B cell (primary cell): Measurements from ENCODE around the gene ZBP1. TPM values are rescaled to one million over a fixed set of nuclear protein-coding genes. Genes with fewer than 3 reads are reported as not detected.
A peak's percentile ranks its signal among the peaks of the same experiment; 100 is the strongest.

Source experiments
- ATAC-seq: fragments of 200-7000 bp; cut with Tn5 transposase; one replicate; pipeline ENCODE4 v1.10.0; 2021; ENCODE audit warnings: low read depth, mild to moderate bottlenecking, moderate number of reproducible peaks, moderate library complexity
- CTCF ChIA-PET: fragments of 350-600 bp; sonication (Branson Sonifier 250); formaldehyde crosslinking; loops from one replicate; lab custom pipeline; 2021; ENCODE audit warnings: antibody characterized with exemption, inconsistent platforms; lab: Charles Lee
- POLR2A ChIA-PET: fragments of 350-600 bp; sonication (Branson Sonifier 250); formaldehyde crosslinking; loops from one replicate; lab custom pipeline; 2021; ENCODE audit warnings: antibody characterized with exemption; lab: Charles Lee
- DNase-seq: peaks from one replicate; pipeline ENCODE4 v3.0.0; 2013
- H2AFZ ChIP-seq: 2 replicates; pipeline ENCODE4 v1.6.1; 2012; ENCODE audit warnings: mild to moderate bottlenecking, low read depth, low read length; ENCODE audit not compliant: insufficient read depth, poor library complexity, severe bottlenecking
- H3K27ac ChIP-seq, 2 donors: 1 replicate in 1 of 2; 2 replicates in 1 of 2; pipeline ENCODE4 v1.5.1; 2012 to 2013; ENCODE audit warnings: low read length in 2 of 2, mild to moderate bottlenecking in 2 of 2, moderate library complexity in 1 of 2
- H3K27me3 ChIP-seq, 4 experiments: fragments of 200-600 bp in 1 of 4; sonication (generic) in 1 of 4; replicated peaks in 1 of 4; 1 replicate in 2 of 4; 2 replicates in 2 of 4; pipeline versions ENCODE4 v1.6.1 to v1.7.0; 2013 to 2016; ENCODE audit warnings: low read length in 3 of 4, mild to moderate bottlenecking in 2 of 4, mixed read lengths in 1 of 4, moderate library complexity in 1 of 4; ENCODE audit not compliant: insufficient read depth in 4 of 4, control insufficient read depth in 3 of 4; ENCODE audit errors: control extremely low read depth in 1 of 4
- H3K36me3 ChIP-seq, 2 experiments: replicated peaks in 1 of 2; 1 replicate in 1 of 2; 2 replicates in 1 of 2; pipeline versions ENCODE4 v1.6.1 to v1.7.1; 2013; ENCODE audit warnings: low read length in 1 of 2; ENCODE audit not compliant: insufficient read depth in 2 of 2, control insufficient read depth in 1 of 2; ENCODE audit errors: control extremely low read depth in 1 of 2, extremely low read depth in 1 of 2
- H3K4me1 ChIP-seq, 2 donors: fragments of 200-600 bp in 1 of 2; sonication (generic) in 1 of 2; 1 replicate in 1 of 2; 2 replicates in 1 of 2; pipeline versions ENCODE4 v1.5.1 to v1.6.1; 2013 to 2017; ENCODE audit warnings: low read length in 2 of 2; ENCODE audit not compliant: control insufficient read depth in 2 of 2, insufficient read depth in 2 of 2
- H3K4me2 ChIP-seq: replicated peaks from 2 replicates; pipeline ENCODE3; 2012; ENCODE audit warnings: mild to moderate bottlenecking, low read depth, low read length; ENCODE audit not compliant: poor library complexity, severe bottlenecking
- H3K4me3 ChIP-seq, 5 experiments: fragments of 200-600 bp in 1 of 5; sonication (generic) in 1 of 5; 1 replicate in 3 of 5; 2 replicates in 2 of 5; pipeline versions ENCODE4 v1.5.1 to v1.7.0; 2011 to 2016; ENCODE audit warnings: low read length in 4 of 5, mild to moderate bottlenecking in 4 of 5, low read depth in 2 of 5, control low read depth in 1 of 5, moderate library complexity in 1 of 5; ENCODE audit not compliant: insufficient read depth in 1 of 5; ENCODE audit errors: control extremely low read depth in 1 of 5, extremely low read depth in 1 of 5
- H3K79me2 ChIP-seq: fragments of 200-600 bp; sonication (generic); one replicate; pipeline ENCODE4 v1.6.0; 2016; ENCODE audit warnings: low read length; ENCODE audit not compliant: control insufficient read depth, insufficient read depth
- H3K9ac ChIP-seq: fragments of 200-600 bp; sonication (generic); 2 replicates; pipeline ENCODE4 v1.6.1; 2017; ENCODE audit warnings: mild to moderate bottlenecking, low read length, moderate library complexity
- H3K9me3 ChIP-seq, 3 donors: one replicate each; pipeline versions ENCODE4 v1.6.1 to v1.7.1; 2013; ENCODE audit warnings: low read length in 2 of 3; ENCODE audit not compliant: control insufficient read depth in 2 of 3, insufficient read depth in 1 of 3; ENCODE audit errors: control extremely low read depth in 1 of 3
- H4K20me1 ChIP-seq: 2 replicates; pipeline ENCODE4 v1.6.0; 2012; ENCODE audit warnings: mild to moderate bottlenecking, low read length; ENCODE audit not compliant: insufficient read depth, control insufficient read depth, poor library complexity, severe bottlenecking
- H3K27ac Mint-ChIP-seq: one replicate; pipeline ENCODE4 v1.8.0; 2021; ENCODE audit warnings: mixed read lengths
- H3K27me3 Mint-ChIP-seq: one replicate; pipeline ENCODE4 v1.8.0; 2021; ENCODE audit warnings: mixed read lengths
- H3K4me1 Mint-ChIP-seq: one replicate; pipeline ENCODE4 v1.8.0; 2021; ENCODE audit warnings: mixed read lengths
- H3K4me3 Mint-ChIP-seq: one replicate; pipeline ENCODE4 v1.8.0; 2021; ENCODE audit warnings: mixed read lengths
- H3K9me3 Mint-ChIP-seq: one replicate; pipeline ENCODE4 v1.8.0; 2022; ENCODE audit warnings: mixed read lengths; ENCODE audit not compliant: insufficient read depth
- EZH2 ChIP-seq: IDR thresholded peaks from 2 replicates; pipeline ENCODE4 v1.6.1; 2012; ENCODE audit warnings: borderline replicate concordance, low read depth, mild to moderate bottlenecking, moderate library complexity, low read length; ENCODE audit not compliant: insufficient read depth, poor library complexity, severe bottlenecking
- WGBS: methylation state at CpG from one replicate; pipeline ENCODE4 v1.1.5; 2013; ENCODE audit warnings: missing lambda C conversion rate; ENCODE audit not compliant: insufficient coverage; 5-methylcytosine and 5-hydroxymethylcytosine counted together
- intact Hi-C: fragments of 100-400 bp; cut with micrococcal nuclease; formaldehyde crosslinking; loops from one replicate; pipeline ENCODE4 v1.10.0; 2022
- polyA minus RNA-seq: library from RNA; depleted of rRNA, polyadenylated mRNA; stranded (reverse); fragments of >200 nt; gene quantifications from 2 replicates; pipeline ENCODE4 v1.2.3, GENCODE V29; 2012
- polyA plus RNA-seq: library from polyadenylated mRNA; depleted of rRNA; stranded (reverse); fragments of >200 nt; gene quantifications from 2 replicates; pipeline ENCODE4 v1.2.3, GENCODE V29; 2012
- total RNA-seq, 2 donors: library from RNA; stranded (reverse); fragments of 120-200 nt in 1 of 2; gene quantifications; 1 replicate in 1 of 2; 2 replicates in 1 of 2; pipeline versions ENCODE4 v1.2.3 to v1.2.4, GENCODE V29; 2013 to 2022
- TF ChIP-seq, protein P1 (sequence below): fragments of 200-600 bp; IDR thresholded peaks from one replicate; pipeline ENCODE4 v1.8.0; 2022; ENCODE audit warnings: antibody characterized with exemption, mild to moderate bottlenecking

ZBP1 gene, protein sequence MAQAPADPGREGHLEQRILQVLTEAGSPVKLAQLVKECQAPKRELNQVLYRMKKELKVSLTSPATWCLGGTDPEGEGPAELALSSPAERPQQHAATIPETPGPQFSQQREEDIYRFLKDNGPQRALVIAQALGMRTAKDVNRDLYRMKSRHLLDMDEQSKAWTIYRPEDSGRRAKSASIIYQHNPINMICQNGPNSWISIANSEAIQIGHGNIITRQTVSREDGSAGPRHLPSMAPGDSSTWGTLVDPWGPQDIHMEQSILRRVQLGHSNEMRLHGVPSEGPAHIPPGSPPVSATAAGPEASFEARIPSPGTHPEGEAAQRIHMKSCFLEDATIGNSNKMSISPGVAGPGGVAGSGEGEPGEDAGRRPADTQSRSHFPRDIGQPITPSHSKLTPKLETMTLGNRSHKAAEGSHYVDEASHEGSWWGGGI
- 29.9 and 36.9 TPM in 2 replicates for total RNA-seq
- 47.6 TPM for total RNA-seq (2013)
- 69.2 and 96.2 TPM in 2 replicates for polyA plus RNA-seq
- polyA minus RNA-seq: 29.8 and 55.9 TPM in 2 replicates

GRCh38 chr20:57620274-57620990 lies at the start of gene ZBP1:
Gene ZBP1, minus strand, starts transcription at chr20:57620426. Its CDS starts 131 bp downstream, at chr20:57620295.
- Histone ChIP-seq H3K27me3 (no peaks in the 10 kb centered on the region), H3K4me3 (peak within 1 kb of the TSS; percentile 48 to 92 (median 68)), H3K4me2 (peak within 1 kb of the TSS; percentile 96), H4K20me1 (peaks cover 20% of the 10 kb centered on the region), H3K79me2 (peaks cover 41% of the 10 kb centered on the region), H3K4me1 (peaks cover 53 to 59% of the 10 kb centered on the region in 2 donors), H2AFZ (peak within 1 kb of the TSS; percentile 35), H3K27ac (peak within 1 kb of the TSS; percentile 92 to 96), H3K36me3 (peaks cover 0 to 20% of the 10 kb centered on the region in 2 experiments), H3K9me3 (peaks cover 0 to 9% (median 8%) of the 10 kb centered on the region in 3 donors), H3K9ac (peak within 1 kb of the TSS; percentile 76)
- H3K9me3 Mint-ChIP-seq: peaks cover 6% of the 10 kb centered on the region
- H3K27ac Mint-ChIP-seq: peak within 1 kb of the TSS; percentile 100
- no peaks in the 10 kb centered on the region for H3K27me3 Mint-ChIP-seq
- peak; percentile 90 for DNase-seq
- peak; percentile 44 for ATAC-seq
- ChIA-PET POLR2A (interaction anchor here (0.6 to 4.3 kb wide), 12 partner anchors 7 to 1385 kb away, joined by 3 to 30 read pairs (median 6); partner anchors contain the start of genes PMEPA1 and RBM38), CTCF (interaction anchor here (0.7 to 11.0 kb wide), 17 partner anchors 10 to 591 kb away, joined by 3 to 131 read pairs (median 4); partner anchors contain the start of gene PMEPA1)
- 19% methylated on average over 17 of the region's 18 CpGs for WGBS
- TF ChIP-seq, protein P1, sequence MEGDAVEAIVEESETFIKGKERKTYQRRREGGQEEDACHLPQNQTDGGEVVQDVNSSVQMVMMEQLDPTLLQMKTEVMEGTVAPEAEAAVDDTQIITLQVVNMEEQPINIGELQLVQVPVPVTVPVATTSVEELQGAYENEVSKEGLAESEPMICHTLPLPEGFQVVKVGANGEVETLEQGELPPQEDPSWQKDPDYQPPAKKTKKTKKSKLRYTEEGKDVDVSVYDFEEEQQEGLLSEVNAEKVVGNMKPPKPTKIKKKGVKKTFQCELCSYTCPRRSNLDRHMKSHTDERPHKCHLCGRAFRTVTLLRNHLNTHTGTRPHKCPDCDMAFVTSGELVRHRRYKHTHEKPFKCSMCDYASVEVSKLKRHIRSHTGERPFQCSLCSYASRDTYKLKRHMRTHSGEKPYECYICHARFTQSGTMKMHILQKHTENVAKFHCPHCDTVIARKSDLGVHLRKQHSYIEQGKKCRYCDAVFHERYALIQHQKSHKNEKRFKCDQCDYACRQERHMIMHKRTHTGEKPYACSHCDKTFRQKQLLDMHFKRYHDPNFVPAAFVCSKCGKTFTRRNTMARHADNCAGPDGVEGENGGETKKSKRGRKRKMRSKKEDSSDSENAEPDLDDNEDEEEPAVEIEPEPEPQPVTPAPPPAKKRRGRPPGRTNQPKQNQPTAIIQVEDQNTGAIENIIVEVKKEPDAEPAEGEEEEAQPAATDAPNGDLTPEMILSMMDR: no peak
- no peak for TF ChIP-seq EZH2
- intact Hi-C loops: loop anchor here (1.0 to 10.0 kb wide), 4 partner anchors 8 to 232 kb away; no protein-coding TSS in a partner anchor
- peaks cover 60% of the 10 kb centered on the region for H3K4me1 Mint-ChIP-seq
- H3K4me3 Mint-ChIP-seq: peak within 1 kb of the TSS; percentile 93
